ENCODE data around the gene CALML3.

DNA sequence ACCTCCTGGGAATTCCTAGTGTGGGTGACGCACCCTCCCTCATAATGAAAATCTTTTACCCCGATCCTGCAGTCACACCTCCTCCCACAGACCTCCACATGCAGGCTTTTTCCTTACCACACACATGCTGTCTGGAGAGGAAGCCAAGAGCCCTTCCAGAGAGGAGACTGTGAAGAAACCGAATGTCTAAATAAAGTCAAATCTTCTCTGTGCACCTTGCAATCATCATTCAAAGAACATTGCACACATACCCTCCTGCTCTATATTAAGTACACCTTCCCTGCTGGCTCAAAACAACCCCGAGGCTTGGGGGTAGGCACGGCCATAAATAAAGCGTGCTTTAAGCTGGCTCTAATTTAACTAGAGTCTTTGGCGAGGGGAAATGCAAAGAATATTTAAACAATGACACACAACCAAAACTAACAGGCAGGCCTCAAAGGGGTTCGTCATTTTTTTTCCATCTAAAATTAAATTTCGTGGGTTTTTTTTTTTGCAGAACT, 34.9 kb downstream of the CALML3 start:
- TF ChIP-seq, protein P1, sequence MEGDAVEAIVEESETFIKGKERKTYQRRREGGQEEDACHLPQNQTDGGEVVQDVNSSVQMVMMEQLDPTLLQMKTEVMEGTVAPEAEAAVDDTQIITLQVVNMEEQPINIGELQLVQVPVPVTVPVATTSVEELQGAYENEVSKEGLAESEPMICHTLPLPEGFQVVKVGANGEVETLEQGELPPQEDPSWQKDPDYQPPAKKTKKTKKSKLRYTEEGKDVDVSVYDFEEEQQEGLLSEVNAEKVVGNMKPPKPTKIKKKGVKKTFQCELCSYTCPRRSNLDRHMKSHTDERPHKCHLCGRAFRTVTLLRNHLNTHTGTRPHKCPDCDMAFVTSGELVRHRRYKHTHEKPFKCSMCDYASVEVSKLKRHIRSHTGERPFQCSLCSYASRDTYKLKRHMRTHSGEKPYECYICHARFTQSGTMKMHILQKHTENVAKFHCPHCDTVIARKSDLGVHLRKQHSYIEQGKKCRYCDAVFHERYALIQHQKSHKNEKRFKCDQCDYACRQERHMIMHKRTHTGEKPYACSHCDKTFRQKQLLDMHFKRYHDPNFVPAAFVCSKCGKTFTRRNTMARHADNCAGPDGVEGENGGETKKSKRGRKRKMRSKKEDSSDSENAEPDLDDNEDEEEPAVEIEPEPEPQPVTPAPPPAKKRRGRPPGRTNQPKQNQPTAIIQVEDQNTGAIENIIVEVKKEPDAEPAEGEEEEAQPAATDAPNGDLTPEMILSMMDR (IDR thresholded peaks at IDR 0.05), result no peak
- no peak for TF ChIP-seq POLR2A (IDR thresholded peaks at IDR 0.05)
